ENCODE data around the gene NTNG1.

The NTNG1 gene

GRCh38 chr1:107457989-107458388 is 317.1 kb downstream of the NTNG1 start:
- DNase-seq (ENCODE audit: low spot score) = no peak

GRCh38 chr1:107459204-107459904 is 318.5 kb downstream of the NTNG1 start:
- no peak for DNase-seq (ENCODE audit: low spot score)

DNA sequence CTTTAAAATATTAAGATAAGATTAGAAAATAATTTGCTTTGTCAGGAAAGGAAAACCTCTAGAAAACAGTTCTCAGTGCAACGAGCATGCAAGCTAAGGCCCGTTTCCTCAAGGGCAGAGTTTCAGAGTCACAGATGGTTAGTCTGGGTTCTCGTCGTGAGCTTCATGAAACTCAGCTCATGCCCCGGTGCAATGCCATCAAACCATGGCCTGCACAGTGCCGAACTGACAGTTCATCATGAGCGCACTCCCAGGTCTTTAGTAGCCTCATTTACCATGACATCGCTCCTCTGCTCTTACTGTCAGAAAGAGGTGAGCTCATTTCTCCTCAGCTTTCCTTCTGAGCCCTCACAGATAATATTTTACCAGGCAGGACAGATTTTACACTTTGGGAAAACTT is 319.2 kb downstream of the NTNG1 start:
- no peak for DNase-seq (ENCODE audit: low spot score)

GRCh38 chr1:107464827-107465226 is 324.0 kb downstream of the NTNG1 start:
- no peak for DNase-seq (ENCODE audit: low spot score)

- no peak for DNase-seq (ENCODE audit: low spot score)
These were observed 326.4 kb downstream of the NTNG1 start for GRCh38 chr1:107467286-107467685.

DNA sequence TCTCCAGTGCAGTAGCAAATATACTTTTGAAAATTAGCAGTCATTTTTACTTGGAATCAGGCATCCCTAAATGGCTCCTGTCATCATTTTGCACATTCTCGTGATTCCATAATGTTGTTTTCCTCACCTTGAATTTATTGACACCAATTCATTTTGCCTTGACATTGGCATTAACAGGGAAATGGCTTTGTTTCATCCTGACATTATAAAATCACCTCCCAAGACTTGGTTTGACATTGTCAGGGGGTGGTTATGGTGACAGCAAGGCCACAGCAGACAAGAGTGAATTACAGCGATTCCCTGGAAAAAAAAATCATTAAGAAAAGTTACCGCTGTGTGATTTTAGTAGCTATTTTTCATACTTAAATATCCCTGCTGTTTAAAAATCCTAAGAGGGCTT is 327.0 kb downstream of the NTNG1 start:
- no peak for DNase-seq (ENCODE audit: low spot score)

- no peak for DNase-seq (ENCODE audit: low spot score)
These were observed 332.2 kb downstream of the NTNG1 start for GRCh38 chr1:107473065-107473464.

DNA sequence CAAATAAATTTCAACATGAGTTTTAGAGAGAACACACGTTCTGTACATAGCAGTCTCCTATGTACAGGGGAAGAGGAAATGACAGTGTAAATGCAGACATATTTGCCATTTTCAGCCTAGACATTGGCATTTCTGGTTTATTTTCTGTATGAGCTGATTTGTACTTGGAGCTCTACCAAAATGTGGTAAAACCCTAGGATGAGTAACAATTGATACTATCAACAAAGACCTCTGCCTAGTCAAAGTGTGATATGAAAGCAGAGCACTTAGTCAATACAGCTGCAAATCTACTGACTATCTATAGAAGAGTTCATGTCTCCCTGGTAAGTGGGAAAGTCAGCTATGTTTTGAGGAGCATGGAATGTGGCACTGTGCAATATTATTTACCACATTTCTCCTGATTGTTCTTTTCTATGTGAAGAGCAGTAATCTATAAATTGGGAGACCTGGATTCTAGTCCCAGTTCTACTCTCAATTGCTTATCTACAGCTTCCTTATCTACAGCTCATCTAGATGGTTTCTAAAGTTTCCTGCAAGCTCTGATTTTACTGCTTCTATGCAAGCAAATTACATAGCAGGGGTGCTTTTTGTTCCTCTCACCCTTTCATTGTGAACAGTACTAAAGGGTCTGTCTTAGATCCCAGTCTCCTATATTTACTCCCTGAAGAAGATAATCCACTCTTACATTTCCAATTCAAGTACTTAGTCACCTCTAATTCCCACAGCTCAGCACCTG is 334.2 kb downstream of the NTNG1 start:
- no peak for DNase-seq (ENCODE audit: low spot score)

DNA sequence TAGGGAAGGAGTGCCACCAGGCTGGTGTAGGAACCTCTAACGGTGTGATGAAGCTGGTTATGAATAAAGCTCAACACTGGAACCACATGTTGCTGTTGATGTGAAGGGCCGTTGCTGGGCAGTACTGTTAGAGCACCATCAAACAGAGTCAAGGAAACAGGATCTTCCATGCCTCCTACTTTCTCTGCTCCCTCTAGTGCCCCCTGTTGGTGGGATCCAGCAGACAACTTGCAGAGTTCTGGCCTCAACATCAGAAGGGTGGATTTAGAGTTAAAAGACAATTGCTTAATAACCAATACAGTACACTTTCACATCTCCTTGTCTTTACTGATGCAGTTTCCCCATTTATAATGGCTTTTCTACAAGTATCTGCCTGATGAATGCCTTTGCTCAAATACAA is 336.4 kb downstream of the NTNG1 start:
- no peak for DNase-seq (ENCODE audit: low spot score)

GRCh38 chr1:107479865-107480350 is 339.1 kb downstream of the NTNG1 start:
- DNase-seq (ENCODE audit: low spot score) = no peak

DNA sequence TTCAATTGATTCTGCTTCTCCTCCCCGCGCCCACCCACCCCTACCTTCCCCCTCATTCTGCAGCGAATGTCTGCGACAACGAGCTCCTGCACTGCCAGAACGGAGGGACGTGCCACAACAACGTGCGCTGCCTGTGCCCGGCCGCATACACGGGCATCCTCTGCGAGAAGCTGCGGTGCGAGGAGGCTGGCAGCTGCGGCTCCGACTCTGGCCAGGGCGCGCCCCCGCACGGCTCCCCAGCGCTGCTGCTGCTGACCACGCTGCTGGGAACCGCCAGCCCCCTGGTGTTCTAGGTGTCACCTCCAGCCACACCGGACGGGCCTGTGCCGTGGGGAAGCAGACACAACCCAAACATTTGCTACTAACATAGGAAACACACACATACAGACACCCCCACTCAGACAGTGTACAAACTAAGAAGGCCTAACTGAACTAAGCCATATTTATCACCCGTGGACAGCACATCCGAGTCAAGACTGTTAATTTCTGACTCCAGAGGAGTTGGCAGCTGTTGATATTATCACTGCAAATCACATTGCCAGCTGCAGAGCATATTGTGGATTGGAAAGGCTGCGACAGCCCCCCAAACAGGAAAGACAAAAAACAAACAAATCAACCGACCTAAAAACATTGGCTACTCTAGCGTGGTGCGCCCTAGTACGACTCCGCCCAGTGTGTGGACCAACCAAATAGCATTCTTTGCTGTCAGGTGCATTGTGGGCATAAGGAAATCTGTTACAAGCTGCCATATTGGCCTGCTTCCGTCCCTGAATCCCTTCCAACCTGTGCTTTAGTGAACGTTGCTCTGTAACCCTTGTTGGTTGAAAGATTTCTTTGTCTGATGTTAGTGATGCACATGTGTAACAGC is 339.9 kb downstream of the NTNG1 start:
- DNase-seq (ENCODE audit: low spot score) = no peak

DNA sequence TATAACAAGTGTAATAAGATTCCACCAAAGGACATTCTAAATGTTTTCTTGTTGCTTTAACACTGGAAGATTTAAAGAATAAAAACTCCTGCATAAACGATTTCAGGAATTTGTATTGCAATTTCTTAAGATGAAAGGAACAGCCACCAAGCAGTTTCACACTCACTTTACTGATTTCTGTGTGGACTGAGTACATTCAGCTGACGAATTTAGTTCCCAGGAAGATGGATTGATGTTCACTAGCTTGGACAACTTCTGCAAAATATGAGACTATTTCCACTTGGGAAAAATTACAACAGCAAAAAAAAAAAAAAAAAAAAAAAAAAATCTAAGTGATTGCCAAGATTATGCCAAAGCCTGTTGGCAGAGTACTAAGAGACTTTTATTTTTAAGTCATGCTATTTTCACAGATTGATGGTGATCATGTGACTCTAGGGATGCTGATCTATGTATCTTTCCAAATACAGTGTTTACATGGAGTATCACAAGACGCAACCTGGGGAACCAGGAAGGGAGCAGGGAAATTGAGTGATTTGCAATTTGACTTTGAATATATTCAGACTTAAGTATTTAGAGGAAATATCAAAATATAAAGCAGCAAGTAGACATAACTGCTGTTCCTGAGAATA is 341.0 kb downstream of the NTNG1 start:
- DNase-seq (ENCODE audit: low spot score) = no peak

DNA sequence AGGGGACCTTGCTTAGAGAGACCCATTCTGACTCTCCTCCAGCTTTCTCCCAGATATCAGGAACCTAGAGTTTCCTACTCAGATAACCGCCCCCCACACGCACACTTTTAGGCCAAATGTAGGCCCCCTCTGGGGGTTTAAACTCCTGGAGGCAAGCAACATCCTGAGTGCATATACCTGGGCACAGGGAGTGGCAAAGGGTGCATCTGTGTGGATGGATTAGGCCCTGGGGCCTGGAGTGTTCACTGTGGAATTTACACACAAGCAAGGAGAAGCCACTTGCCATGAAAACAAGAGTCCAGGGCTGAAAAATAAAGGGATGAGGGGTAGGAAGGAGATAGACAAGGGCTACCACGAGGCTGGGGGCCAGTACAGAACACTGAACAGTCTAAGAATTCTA is 343.1 kb downstream of the NTNG1 start:
- no peak for DNase-seq (ENCODE audit: low spot score)

DNA sequence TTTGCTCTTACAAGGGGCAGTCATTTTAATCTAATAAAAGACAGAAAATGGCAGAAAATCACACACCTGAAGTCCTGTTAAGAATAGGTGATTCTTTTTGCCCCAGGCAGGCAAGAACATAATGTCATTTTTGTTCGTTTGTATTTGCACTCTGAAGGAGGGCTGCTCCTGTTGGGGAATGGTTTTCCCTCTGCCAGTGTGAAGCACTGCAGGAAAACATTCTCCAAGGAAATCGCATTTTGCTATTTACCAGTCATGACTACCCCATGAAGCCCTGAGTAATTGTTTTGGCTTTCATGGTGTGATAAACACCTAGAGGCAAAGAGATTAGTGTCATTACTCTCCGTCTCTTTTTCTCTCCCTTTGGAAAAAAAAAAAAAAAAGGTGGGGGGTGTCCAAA is 345.5 kb downstream of the NTNG1 start:
- no peak for DNase-seq (ENCODE audit: low spot score)

DNA sequence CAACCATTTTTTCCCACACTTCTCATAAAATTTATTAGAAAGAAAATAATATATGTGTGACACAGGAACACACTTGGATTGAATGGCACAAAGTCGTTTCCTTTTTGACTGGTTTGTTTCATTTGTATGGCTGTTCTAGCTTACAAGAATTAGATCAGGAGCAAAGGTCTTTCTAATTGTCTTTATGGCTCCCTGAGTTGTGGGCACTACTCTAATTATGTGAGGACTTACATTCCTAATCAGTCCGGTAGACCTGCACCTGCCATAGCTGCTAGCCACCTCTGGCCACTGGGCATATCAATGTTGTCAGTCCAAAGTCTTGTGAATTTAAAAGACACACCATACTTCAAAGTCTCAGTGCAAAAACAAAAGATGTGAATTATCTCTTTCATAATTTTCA is 346.7 kb downstream of the NTNG1 start:
- no peak for DNase-seq (ENCODE audit: low spot score)

- no peak for DNase-seq (ENCODE audit: low spot score)
These were observed 350.7 kb downstream of the NTNG1 start for GRCh38 chr1:107491582-107491981.

- DNase-seq (ENCODE audit: low spot score) = no peak
These were observed 352.4 kb downstream of the NTNG1 start for GRCh38 chr1:107493111-107493716.

- DNase-seq (ENCODE audit: low spot score) = no peak
These were observed 353.2 kb downstream of the NTNG1 start for GRCh38 chr1:107494061-107494460.

- no peak for DNase-seq (ENCODE audit: low spot score)
These were observed 355.2 kb downstream of the NTNG1 start for GRCh38 chr1:107496002-107496401.

- DNase-seq (ENCODE audit: low spot score) = no peak
These were observed 358.4 kb downstream of the NTNG1 start for GRCh38 chr1:107499139-107499744.

- DNase-seq (ENCODE audit: low spot score) = no peak
These were observed 360.3 kb downstream of the NTNG1 start for GRCh38 chr1:107501081-107501605.
